Vagina (tissue), 2 donors: ENCODE data around the gene NRG3.

ENCODE experiments used
- CTCF ChIP-seq, 3 experiments: fragments of 450-650 bp in 2 of 3; fragments of 200-600 bp in 1 of 3; sonication (generic) in 1 of 3; IDR thresholded peaks; one replicate each; pipeline ENCODE4 v1.5.1; 2017 to 2019; ENCODE audit warnings: antibody characterized with exemption in 3 of 3, mild to moderate bottlenecking in 2 of 3, moderate library complexity in 2 of 3
- POLR2A ChIP-seq, 2 donors: fragments of 450-650 bp; IDR thresholded peaks; one replicate each; pipeline ENCODE4 v1.6.1; 2017; ENCODE audit warnings: antibody characterized with exemption in 2 of 2, mild to moderate bottlenecking in 2 of 2, moderate library complexity in 2 of 2

- TF ChIP-seq POLR2A (IDR thresholded peaks at IDR 0.05) (no peak), CTCF (IDR thresholded peaks at IDR 0.05) (no peak)
Observed at GRCh38 chr10:82888809-82889455, 1013.9 kb downstream of the NRG3 start.
